HG03342 (cell line): ENCODE data around the gene RASEF.
"Not testable (repeated sequence)": the region's sequence is repeated elsewhere in the genome, so short reads cannot be mapped to it uniquely, and the experiment has no call there.

ENCODE experiments used
- ATAC-seq: cut with Tn5 transposase; IDR thresholded peaks from one replicate; pipeline ENCODE4 v1.9.1; 2021; ENCODE audit warnings: mild to moderate bottlenecking, moderate library complexity; ENCODE audit not compliant: unreplicated experiment

RASEF gene

DNA sequence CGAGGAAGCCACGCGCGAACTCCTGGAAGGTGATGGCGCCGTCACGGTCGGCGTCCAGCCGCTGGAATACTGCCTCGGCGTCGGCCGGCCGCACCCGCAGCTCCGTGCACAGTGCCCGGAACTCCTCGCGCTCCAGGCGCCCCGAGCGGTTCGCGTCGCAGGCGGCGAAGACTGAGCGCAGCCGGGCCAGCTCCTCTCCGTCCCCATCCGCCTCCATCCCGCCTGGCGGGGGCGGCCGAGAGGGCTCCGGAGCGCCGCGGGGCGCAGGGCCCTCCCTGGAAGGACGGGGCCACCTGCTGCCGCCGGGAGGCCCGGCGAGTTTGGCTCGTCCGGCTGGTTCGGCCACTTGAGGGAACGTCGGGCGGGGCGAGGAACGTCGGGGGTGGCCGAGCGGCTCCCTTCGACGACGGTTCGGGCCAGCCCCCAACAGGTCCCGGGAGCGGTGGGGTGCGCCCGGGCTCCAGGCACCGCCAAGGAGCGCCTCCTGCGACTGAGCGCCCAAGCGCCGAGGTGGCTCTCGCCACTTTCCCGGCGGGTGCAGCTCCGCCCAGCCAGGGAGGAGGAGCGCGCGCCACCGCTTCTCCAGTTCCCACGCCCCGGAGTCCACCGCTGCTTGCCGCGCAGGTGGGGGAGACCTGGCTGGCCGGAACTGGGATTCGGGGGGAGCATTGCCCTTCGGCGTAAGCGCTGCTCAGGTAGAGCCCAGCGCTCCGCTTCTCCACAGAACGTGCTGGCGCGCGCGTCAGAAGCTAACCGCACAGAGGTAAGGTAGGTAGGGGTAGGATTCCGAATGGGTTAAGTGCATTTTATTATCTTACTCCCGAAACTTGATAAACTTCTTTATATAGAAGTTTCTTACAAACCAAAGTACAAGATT is at the start of gene RASEF:
Gene RASEF, minus strand, starts transcription at position 492 of the 877 bp plus-strand sequence. Its CDS starts 275 bp downstream, at position 217.
- ATAC-seq: no peak

DNA sequence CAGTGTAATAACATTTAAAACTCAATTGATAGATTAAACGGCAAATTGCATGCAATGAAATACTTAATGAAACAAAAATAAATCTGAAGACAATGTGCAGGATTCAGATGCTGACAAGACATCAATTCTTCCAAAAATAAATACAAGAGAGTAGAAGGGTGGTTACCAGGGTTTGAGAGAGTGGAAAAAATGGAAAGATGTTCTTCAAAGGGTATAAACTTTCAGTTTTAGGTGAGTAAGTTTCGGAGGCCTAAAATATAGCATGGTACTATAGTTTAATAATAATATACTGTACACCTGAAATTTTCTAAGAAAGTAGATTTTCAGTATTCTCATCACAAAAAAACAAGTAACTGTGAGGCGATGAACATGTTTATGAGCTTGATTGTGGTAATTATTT is 48.2 kb upstream of the RASEF start:
- ATAC-seq: no peak

GRCh38 chr9:83109296-83109695 is 46.4 kb upstream of the RASEF start:
- ATAC-seq: no peak

GRCh38 chr9:83108208-83108607 is 45.3 kb upstream of the RASEF start:
- ATAC-seq: no peak

GRCh38 chr9:83106772-83107171 is 43.8 kb upstream of the RASEF start:
- ATAC-seq: no peak

- ATAC-seq: no peak
These were observed 43.3 kb upstream of the RASEF start for GRCh38 chr9:83106263-83106662.

- ATAC-seq: no peak
These were observed 34.7 kb upstream of the RASEF start for GRCh38 chr9:83097633-83098032.

DNA sequence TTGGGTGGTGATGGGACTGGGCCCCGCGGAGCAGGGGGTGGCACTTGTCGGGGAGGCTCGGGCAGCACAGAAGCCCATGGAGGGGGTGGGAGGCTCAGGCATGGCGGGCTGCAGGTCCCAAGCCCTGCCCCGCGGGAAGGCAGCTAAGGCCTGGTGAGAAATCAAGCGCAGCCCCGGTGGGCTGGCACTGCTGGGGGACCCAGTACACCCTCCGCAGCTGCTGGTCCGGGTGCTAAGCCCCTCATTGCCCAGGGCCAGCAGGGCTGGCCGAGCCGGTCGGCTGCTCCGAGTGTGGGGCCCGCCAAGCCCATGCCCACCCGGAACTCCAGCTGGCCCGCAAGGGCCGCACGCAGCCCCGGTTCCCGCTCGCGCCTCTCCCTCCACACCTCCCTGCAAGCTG is 30.4 kb upstream of the RASEF start:
- ATAC-seq: not testable (repeated sequence)

DNA sequence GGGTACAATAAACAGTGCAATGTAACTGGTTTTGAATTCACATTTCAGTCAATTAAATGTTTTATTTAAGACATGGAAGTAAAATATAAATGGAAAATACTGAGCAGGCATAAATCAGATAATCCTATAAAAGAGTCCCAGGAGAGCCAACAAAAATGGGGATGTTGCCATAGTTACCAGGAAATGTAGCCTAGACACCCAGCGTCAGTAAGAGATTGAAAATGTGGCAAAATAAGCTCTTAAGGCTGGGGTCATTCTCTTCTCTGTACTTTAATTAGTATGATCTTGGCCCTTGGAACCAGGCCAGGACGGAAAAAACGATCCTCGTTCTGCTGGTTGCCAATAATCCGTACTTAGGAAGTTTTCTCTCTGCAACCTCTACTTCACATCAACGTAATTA is 18.9 kb upstream of the RASEF start:
- no peak for ATAC-seq

- ATAC-seq: no peak
These were observed 18.1 kb upstream of the RASEF start for GRCh38 chr9:83081010-83081409.

DNA sequence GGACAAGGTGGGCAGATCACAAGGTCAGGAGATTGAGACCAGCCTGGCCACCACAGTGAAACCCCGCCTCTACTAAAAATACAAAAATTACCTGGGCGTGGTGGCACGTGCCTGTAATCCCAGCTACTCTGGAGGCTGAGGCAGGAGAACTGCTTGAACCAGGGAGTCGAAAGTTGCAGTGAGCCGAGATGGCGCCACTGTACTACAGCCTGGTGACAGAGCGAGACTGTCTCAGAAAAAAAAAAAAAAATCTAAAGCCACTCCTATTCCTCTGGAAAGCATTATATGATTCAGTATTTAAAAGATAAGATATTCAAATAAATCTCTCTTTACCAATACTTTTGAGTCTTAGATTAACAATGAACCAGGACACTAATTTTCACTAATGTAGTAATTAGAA is 13.0 kb upstream of the RASEF start:
- ATAC-seq: not testable (repeated sequence)

DNA sequence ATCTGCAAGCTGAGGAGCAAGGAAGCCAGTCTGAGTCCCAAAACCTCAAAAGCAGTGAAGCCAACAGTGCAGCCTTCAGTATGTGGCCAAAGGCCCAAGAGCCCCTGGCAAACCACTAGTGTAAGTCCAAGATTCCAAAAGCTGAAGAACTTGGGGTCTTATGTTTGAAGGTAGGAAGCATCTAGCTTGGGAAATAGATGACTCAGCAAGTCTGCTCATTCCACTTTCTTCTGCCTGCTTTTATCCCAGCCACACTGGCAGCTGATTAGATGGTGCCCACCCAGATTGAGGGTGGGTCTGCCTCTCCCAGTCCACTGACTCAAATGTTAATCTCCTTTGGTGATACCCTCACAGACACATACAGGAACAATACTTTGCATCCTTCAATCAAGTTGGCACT is 9.6 kb upstream of the RASEF start:
- ATAC-seq: not testable (repeated sequence)

- no peak for ATAC-seq
These were observed 8.7 kb upstream of the RASEF start for GRCh38 chr9:83071626-83072025.

DNA sequence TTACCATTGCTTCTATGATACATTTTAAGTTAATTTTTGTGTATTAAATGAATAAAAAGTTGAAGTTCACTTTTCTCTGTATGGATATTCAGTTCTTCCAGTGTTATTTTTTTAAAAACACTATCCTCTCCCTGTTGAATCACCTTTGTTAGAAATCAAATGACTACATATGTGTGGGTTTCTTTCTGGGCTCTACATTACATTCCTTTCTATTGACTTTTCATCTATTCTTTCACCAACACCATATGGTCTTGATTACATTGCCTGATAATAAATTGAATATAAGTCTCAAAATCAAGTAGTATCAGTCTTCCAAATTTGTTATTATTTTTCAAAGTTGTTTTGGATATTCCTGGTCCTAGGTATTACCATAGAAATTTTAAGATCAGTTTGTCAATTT is 7.3 kb upstream of the RASEF start:
- no peak for ATAC-seq

- ATAC-seq: no peak
These were observed 6.7 kb upstream of the RASEF start for GRCh38 chr9:83069651-83070050.

DNA sequence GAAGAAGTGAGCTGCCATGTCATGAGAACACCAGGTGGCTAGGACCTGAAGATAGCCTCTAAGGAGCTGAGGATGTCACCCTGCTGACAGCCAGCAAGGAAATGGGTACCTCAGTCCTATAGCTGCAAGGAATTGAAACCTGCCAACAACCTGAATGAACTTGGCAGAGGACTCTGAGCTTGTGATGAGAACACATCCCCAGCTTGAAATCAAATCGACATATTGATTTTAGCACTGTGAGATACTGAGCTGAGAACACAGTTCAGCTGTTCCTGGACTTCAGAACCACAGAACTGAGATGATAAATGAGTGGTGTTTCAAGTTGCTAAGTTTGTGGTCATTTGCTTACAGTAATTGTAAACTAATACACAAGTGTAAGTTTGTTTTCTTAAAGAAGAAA is 5.5 kb upstream of the RASEF start:
- no peak for ATAC-seq

DNA sequence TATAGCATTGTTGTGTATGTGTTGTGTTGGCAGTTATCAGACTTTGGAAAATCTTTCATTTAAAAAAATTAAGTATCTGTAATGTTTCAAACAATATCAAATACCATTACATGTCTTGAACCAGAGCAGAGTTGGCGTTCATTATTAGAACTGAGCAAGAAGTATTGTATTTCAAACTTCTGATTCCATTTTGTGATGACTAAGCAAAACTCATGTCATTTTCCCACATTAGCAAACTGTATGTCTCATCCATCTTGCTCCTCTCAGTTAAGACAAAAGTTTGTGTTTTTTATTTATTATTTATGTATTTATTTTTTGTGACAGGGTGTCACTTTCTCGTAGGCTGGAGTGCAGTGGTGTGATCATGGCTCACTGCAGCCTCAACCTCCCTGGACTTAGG is 4.6 kb upstream of the RASEF start:
- ATAC-seq: no peak

DNA sequence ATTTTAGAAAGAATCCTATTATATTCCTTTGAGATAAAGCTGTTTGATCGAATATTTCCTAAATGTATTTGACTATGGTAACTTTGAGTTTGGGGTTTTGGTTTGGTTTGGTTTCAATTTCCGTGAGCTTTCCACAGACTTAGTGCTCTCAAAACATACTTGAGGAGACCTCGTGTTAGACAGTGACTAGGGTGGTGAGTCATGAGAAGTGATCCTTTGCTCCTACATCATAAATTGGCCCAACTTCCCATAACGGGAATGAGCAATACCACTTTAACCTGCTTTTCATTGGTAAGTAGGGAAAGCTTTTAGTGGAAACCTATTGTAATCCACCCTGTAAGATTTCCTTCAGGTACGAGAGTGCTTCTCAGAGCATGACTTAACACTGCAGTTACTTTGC is 3.8 kb upstream of the RASEF start:
- no peak for ATAC-seq

DNA sequence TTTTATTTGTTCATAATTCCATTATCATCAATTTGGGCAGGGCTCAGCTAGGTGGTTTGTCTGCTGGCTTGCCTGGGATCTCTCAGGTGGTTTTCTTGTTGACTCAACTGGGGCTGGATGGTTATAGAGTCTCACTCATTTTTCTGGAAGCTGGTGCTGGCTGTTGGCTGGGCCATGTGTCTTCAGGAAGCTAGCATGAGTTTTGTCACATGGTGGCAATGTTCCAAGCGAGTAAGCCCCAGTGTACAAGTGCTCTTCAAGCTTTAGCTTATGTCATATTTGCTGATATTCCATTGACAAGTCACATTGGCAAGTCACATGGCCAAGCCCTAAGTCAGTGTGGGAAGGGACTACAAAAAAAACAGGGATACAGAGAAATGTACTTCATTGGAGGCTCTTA is 2.3 kb upstream of the RASEF start:
- no peak for ATAC-seq

DNA sequence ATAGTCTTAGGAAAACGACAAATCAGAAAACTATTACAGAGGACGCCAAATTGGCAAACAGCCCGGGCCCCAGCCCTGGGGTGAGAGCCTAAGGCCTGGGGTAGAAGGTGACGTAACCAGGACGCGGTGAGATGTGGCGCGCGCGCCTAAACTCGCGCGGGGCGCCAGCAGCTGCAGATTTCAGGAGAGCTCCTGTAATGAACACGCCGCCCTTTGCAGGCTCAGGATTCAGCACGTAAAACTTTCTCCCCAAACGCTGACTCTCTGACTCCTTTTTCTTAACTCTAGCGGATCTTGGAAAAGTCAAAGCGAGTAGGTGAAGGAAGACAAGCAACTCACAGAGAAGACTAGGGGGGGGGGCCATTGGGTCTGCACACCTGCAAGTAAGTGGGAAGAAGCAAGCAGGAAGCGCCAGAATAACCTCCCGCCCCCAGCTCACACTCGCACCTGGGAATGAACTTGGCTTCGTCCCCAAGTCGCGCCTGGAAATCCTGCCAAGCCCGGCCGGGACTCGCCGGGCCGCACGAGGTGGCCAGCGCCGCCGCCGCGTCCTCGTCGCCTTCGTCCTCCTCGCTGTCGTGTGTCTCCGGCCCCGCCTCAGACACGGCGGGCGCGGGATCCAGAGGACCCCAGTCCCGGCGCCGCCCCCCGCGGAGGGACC is 822 bp downstream of the RASEF start:
- no peak for ATAC-seq

GRCh38 chr9:83061036-83061435 is 1.9 kb downstream of the RASEF start:
- ATAC-seq: no peak

DNA sequence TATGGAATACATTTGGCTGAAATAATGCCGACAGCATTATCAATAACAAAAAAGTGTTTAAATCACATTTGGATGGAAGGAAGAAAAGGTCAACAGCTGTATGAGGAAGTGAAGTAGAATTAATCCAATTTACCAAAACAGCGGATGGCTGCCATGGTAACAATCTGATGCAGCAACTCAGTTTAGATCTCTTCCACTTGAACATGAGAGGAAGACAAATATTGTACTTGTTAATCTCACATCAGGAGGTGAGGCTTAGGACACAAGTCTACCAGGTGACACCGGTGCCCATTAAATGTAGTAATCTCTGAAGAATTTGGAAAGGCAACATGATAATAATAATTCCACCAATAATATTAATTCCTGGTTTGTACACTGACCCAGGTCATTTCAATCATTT is 2.4 kb downstream of the RASEF start:
- ATAC-seq: no peak
